Right lobe of liver (tissue), 4 donors: ENCODE measurements around the gene GRAP2.

Experiments used
- POLR2A ChIP-seq: fragments of 450-650 bp; IDR thresholded peaks from one replicate; pipeline ENCODE4 v1.6.1; 2017; ENCODE audit warnings: antibody characterized with exemption, mild to moderate bottlenecking
- TF ChIP-seq, protein P1 (sequence below), 4 donors: fragments of 200-600 bp in 3 of 4; fragments of 450-650 bp in 1 of 4; IDR thresholded peaks; one replicate each; pipeline versions ENCODE4 v1.5.1 to v1.8.0; 2016 to 2022; ENCODE audit warnings: antibody characterized with exemption in 4 of 4, mild to moderate bottlenecking in 2 of 4
- donor health status: DM: no; HTN: no; CAD: no.
- donor health status: DM: no; HTN: no; CAD: no.
- donor health status: DM: no; HTN: yes; CAD: no.

- TF ChIP-seq POLR2A: no peak
- TF ChIP-seq, protein P1, sequence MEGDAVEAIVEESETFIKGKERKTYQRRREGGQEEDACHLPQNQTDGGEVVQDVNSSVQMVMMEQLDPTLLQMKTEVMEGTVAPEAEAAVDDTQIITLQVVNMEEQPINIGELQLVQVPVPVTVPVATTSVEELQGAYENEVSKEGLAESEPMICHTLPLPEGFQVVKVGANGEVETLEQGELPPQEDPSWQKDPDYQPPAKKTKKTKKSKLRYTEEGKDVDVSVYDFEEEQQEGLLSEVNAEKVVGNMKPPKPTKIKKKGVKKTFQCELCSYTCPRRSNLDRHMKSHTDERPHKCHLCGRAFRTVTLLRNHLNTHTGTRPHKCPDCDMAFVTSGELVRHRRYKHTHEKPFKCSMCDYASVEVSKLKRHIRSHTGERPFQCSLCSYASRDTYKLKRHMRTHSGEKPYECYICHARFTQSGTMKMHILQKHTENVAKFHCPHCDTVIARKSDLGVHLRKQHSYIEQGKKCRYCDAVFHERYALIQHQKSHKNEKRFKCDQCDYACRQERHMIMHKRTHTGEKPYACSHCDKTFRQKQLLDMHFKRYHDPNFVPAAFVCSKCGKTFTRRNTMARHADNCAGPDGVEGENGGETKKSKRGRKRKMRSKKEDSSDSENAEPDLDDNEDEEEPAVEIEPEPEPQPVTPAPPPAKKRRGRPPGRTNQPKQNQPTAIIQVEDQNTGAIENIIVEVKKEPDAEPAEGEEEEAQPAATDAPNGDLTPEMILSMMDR (IDR thresholded peaks at IDR 0.05): no peak
Measured at GRCh38 chr22:39901565-39902146, 772 bp downstream of the GRAP2 start.
